NCI-H1930 (cell line): ENCODE data around the gene FAM81B.

Experiments used
- DNase-seq, 2 experiments: peaks; one replicate each; lab custom pipeline; 2025; lab: John Stamatoyannopoulos, UW

Gene FAM81B

GRCh38 chr5:95401626-95402025 lies 10.5 kb downstream of the FAM81B start:
- DNase-seq, result no peak

- no peak for DNase-seq
Measured at GRCh38 chr5:95403996-95404395, 12.8 kb downstream of the FAM81B start.

- no peak for DNase-seq
Measured at GRCh38 chr5:95406426-95407090, 15.4 kb downstream of the FAM81B start.

GRCh38 chr5:95410279-95410678 lies 19.1 kb downstream of the FAM81B start:
- DNase-seq, result no peak

GRCh38 chr5:95411474-95411873 lies 20.3 kb downstream of the FAM81B start:
- no peak for DNase-seq

GRCh38 chr5:95414451-95414850 lies 23.3 kb downstream of the FAM81B start:
- DNase-seq, result no peak

GRCh38 chr5:95417971-95418370 lies 26.8 kb downstream of the FAM81B start:
- DNase-seq, result no peak

GRCh38 chr5:95422838-95423237 lies 31.7 kb downstream of the FAM81B start:
- no peak for DNase-seq

GRCh38 chr5:95424016-95424415 lies 32.9 kb downstream of the FAM81B start:
- no peak for DNase-seq

GRCh38 chr5:95424526-95424925 lies 33.4 kb downstream of the FAM81B start:
- DNase-seq, result no peak

- no peak for DNase-seq
Measured at GRCh38 chr5:95426227-95426626, 35.1 kb downstream of the FAM81B start.

GRCh38 chr5:95432779-95433178 lies 41.6 kb downstream of the FAM81B start:
- DNase-seq, result no peak

- no peak for DNase-seq
Measured at GRCh38 chr5:95439801-95440493, 48.8 kb downstream of the FAM81B start.

- DNase-seq, result no peak
Measured at GRCh38 chr5:95440825-95441224, 49.7 kb downstream of the FAM81B start.

GRCh38 chr5:95441636-95442035 lies 50.5 kb downstream of the FAM81B start:
- DNase-seq, result no peak

GRCh38 chr5:95445442-95445841 lies 54.3 kb downstream of the FAM81B start:
- no peak for DNase-seq

GRCh38 chr5:95445995-95446394 lies 54.8 kb downstream of the FAM81B start:
- no peak for DNase-seq

- no peak for DNase-seq
Measured at GRCh38 chr5:95446560-95447221, 55.5 kb downstream of the FAM81B start.

- no peak for DNase-seq
Measured at GRCh38 chr5:95447961-95448360, 56.8 kb downstream of the FAM81B start.

GRCh38 chr5:95448789-95449188 lies 57.6 kb downstream of the FAM81B start:
- DNase-seq, result no peak

- DNase-seq, result no peak
Measured at GRCh38 chr5:95449460-95449859, 58.3 kb downstream of the FAM81B start.

- DNase-seq, result no peak
Measured at GRCh38 chr5:95454536-95454935, 63.4 kb downstream of the FAM81B start.

GRCh38 chr5:95460665-95461064 lies 69.5 kb downstream of the FAM81B start:
- no peak for DNase-seq
